HepG2 (cell line): ENCODE results near the gene GLIS2. TPM values are rescaled to one million over a fixed set of nuclear protein-coding genes. Genes with fewer than 3 reads are reported as not detected.

Source experiments
- ATF3 ChIP-seq: sonication (generic); formaldehyde crosslinking; IDR thresholded peaks from 2 replicates; pipeline ENCODE4 v1.4.0; 2020; ENCODE audit warnings: missing genetic modification reagents
- ATF7-NPFF ChIP-seq: sonication (generic); formaldehyde crosslinking; IDR thresholded peaks from 2 replicates; pipeline ENCODE4 v1.8.1; 2023; ENCODE audit warnings: mild to moderate bottlenecking, low read depth, missing genetic modification reagents, moderate library complexity
- CHCHD3 ChIP-seq: sonication (generic); formaldehyde crosslinking; IDR thresholded peaks from 2 replicates; pipeline ENCODE4 v1.8.0; 2022; ENCODE audit warnings: mild to moderate bottlenecking, missing genetic modification reagents, moderate library complexity
- GTF2F1 ChIP-seq: fragments of 150-350 bp; IDR thresholded peaks from 2 replicates; pipeline ENCODE4 v1.6.1; 2014; ENCODE audit warnings: low read length
- NCOR1 ChIP-seq: fragments of 200-600 bp; sonication (generic); IDR thresholded peaks from 2 replicates; pipeline ENCODE4 v1.7.0; 2017; ENCODE audit warnings: antibody characterized with exemption, low read length, borderline replicate concordance
- NFYB ChIP-seq: sonication (generic); formaldehyde crosslinking; IDR thresholded peaks from 2 replicates; pipeline ENCODE4 v1.4.0; 2020; ENCODE audit warnings: missing genetic modification reagents
- NONO ChIP-seq, 2 experiments: fragments of 450-650 bp in 1 of 2; sonication (generic) in 1 of 2; formaldehyde crosslinking in 1 of 2; IDR thresholded peaks in 1 of 2; conservative IDR thresholded peaks in 1 of 2; 2 replicates each; pipeline versions ENCODE4 v1.6.1 to v1.8.0; 2017 to 2022; ENCODE audit warnings: mild to moderate bottlenecking in 1 of 2, missing genetic modification reagents in 1 of 2, moderate library complexity in 1 of 2
- NR0B2 ChIP-seq: sonication (generic); formaldehyde crosslinking; IDR thresholded peaks from 2 replicates; pipeline ENCODE4 v1.4.0; 2020; ENCODE audit warnings: mild to moderate bottlenecking, missing genetic modification reagents
- POGZ ChIP-seq: sonication (generic); formaldehyde crosslinking; IDR thresholded peaks from 2 replicates; pipeline ENCODE4 v1.4.0; 2020; ENCODE audit warnings: mild to moderate bottlenecking, missing genetic modification reagents
- RFXAP ChIP-seq: sonication (generic); formaldehyde crosslinking; IDR thresholded peaks from 2 replicates; pipeline ENCODE4 v1.4.0; 2020; ENCODE audit warnings: missing genetic modification reagents, borderline replicate concordance
- SMAD3 ChIP-seq: sonication (generic); formaldehyde crosslinking; IDR thresholded peaks from 2 replicates; pipeline ENCODE4 v1.4.0; 2020; ENCODE audit warnings: missing genetic modification reagents
- TBX2 ChIP-seq: sonication (generic); formaldehyde crosslinking; IDR thresholded peaks from 2 replicates; pipeline ENCODE4 v1.5.0; 2020; ENCODE audit warnings: missing genetic modification reagents, mild to moderate bottlenecking, borderline replicate concordance
- ZNF331 ChIP-seq: sonication (generic); formaldehyde crosslinking; IDR thresholded peaks from 2 replicates; pipeline ENCODE4 v1.4.0; 2020; ENCODE audit warnings: missing genetic modification reagents
- ZNF414 ChIP-seq: sonication (generic); formaldehyde crosslinking; IDR thresholded peaks from 2 replicates; pipeline ENCODE4 v1.5.0; 2020; ENCODE audit warnings: missing genetic modification reagents
- ZNF468 ChIP-seq: sonication (generic); formaldehyde crosslinking; IDR thresholded peaks from 2 replicates; pipeline ENCODE4 v1.8.0; 2022; ENCODE audit warnings: mild to moderate bottlenecking, moderate library complexity, missing genetic modification reagents
- ZNF563 ChIP-seq: sonication (generic); formaldehyde crosslinking; IDR thresholded peaks from 2 replicates; pipeline ENCODE4 v1.8.0; 2022; ENCODE audit warnings: mild to moderate bottlenecking, moderate library complexity, missing genetic modification reagents
- ZSCAN25 ChIP-seq: sonication (generic); formaldehyde crosslinking; IDR thresholded peaks from 2 replicates; pipeline ENCODE4 v1.8.0; 2022; ENCODE audit warnings: mild to moderate bottlenecking, missing genetic modification reagents
- polyA plus RNA-seq, 8 experiments: library from polyadenylated mRNA; depleted of rRNA in 3 of 8; stranded (reverse) in 7 of 8; unstranded in 1 of 8; fragments of >200 nt; fragmentation: Illumina TruSeq in 4 of 8; extraction: Trizol in 4 of 8; gene quantifications; 2 replicates each; pipeline versions ENCODE4 v1.2.1 to v1.2.3, GENCODE V29; 2011 to 2016; ENCODE audit warnings: low read depth in 4 of 8, missing spikeins in 1 of 8, mixed read lengths in 1 of 8; ENCODE audit not compliant: insufficient read depth in 1 of 8
- total RNA-seq, 5 experiments: library from RNA; depleted of rRNA; stranded (reverse); fragments of >200 nt; fragmentation: Illumina TruSeq; extraction: Trizol; gene quantifications; 2 replicates each; pipeline ENCODE4 v1.2.3, GENCODE V29; 2016; ENCODE audit warnings: low read depth in 1 of 5
- TF ChIP-seq, protein P1 (sequence below): sonication (generic); IDR thresholded peaks from 2 replicates; pipeline ENCODE4 v1.6.1; 2016; ENCODE audit warnings: low read depth, borderline replicate concordance
- TF ChIP-seq, protein P2 (sequence below): sonication (generic); formaldehyde crosslinking; IDR thresholded peaks from 2 replicates; pipeline ENCODE4 v1.5.1; 2020; ENCODE audit warnings: missing genetic modification reagents, mild to moderate bottlenecking, borderline replicate concordance
- TF ChIP-seq, protein P3 (sequence below): sonication (generic); formaldehyde crosslinking; IDR thresholded peaks from 2 replicates; pipeline ENCODE4 v1.5.0; 2020; ENCODE audit warnings: missing genetic modification reagents
- TF ChIP-seq, protein P4 (sequence below): IDR thresholded peaks from 2 replicates; pipeline ENCODE4 v1.6.1; 2016; ENCODE audit warnings: low read depth, control low read depth

The GLIS2 gene
- total and polyA plus RNA-seq, 2 of the 13 experiments (the other 11 are each of a cell fraction or from before 2014, with no cell fraction given), result 0.28 to 0.29 TPM

GRCh38 chr16:4371357-4372000, 55.6 kb downstream of the GLIS2 start, which contains the start of gene VASN (continued):
- TF ChIP-seq ATF3 (CRISPR knock-in tag), result 0 out of 2 replicates have a peak, but pooled peaks have one; percentile 28
- peak; percentile 66 for TF ChIP-seq NFYB
- peak; percentile 81; the same call in 1 of the 2 replicates for TF ChIP-seq ZNF331 (CRISPR knock-in tag)
- TF ChIP-seq SMAD3 (CRISPR knock-in tag), result 0 out of 2 replicates have a peak, but pooled peaks have one; percentile 25
- TF ChIP-seq NONO (IDR thresholded peaks at IDR 0.05), result no peak
- peak; percentile 54; the same call in 1 of the 2 replicates for TF ChIP-seq NONO (CRISPR knock-in tag; conservative IDR thresholded peaks at IDR 0.05)
- TF ChIP-seq, protein P1, sequence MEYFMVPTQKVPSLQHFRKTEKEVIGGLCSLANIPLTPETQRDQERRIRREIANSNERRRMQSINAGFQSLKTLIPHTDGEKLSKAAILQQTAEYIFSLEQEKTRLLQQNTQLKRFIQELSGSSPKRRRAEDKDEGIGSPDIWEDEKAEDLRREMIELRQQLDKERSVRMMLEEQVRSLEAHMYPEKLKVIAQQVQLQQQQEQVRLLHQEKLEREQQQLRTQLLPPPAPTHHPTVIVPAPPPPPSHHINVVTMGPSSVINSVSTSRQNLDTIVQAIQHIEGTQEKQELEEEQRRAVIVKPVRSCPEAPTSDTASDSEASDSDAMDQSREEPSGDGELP, result peak; percentile 30; the same call in 1 of the 2 replicates
- TF ChIP-seq NR0B2 (CRISPR knock-in tag), result peak; percentile 79; the same call in 1 of the 2 replicates
- peak; percentile 69 for TF ChIP-seq ZNF563 (CRISPR knock-in tag)
- 0 out of 2 replicates have a peak, but pooled peaks have one; percentile 36 for TF ChIP-seq ZNF468 (CRISPR knock-in tag)
- TF ChIP-seq NCOR1, result no peak
- TF ChIP-seq ZNF414 (CRISPR knock-in tag), result no peak
- TF ChIP-seq TBX2 (CRISPR knock-in tag), result 0 out of 2 replicates have a peak, but pooled peaks have one; percentile 6
- peak; percentile 51; the same call in 1 of the 2 replicates for TF ChIP-seq RFXAP (CRISPR knock-in tag)
- TF ChIP-seq ZSCAN25 (CRISPR knock-in tag), result 0 out of 2 replicates have a peak, but pooled peaks have one; percentile 37
- TF ChIP-seq, protein P2, sequence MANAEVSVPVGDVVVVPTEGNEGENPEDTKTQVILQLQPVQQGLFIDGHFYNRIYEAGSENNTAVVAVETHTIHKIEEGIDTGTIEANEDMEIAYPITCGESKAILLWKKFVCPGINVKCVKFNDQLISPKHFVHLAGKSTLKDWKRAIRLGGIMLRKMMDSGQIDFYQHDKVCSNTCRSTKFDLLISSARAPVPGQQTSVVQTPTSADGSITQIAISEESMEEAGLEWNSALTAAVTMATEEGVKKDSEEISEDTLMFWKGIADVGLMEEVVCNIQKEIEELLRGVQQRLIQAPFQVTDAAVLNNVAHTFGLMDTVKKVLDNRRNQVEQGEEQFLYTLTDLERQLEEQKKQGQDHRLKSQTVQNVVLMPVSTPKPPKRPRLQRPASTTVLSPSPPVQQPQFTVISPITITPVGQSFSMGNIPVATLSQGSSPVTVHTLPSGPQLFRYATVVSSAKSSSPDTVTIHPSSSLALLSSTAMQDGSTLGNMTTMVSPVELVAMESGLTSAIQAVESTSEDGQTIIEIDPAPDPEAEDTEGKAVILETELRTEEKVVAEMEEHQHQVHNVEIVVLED (CRISPR knock-in tag), result no peak
- peak; percentile 55; the same call in 1 of the 2 replicates for TF ChIP-seq CHCHD3
- TF ChIP-seq POGZ (CRISPR knock-in tag), result peak; percentile 64; the same call in 1 of the 2 replicates
- TF ChIP-seq GTF2F1, result no peak
- TF ChIP-seq, protein P3, sequence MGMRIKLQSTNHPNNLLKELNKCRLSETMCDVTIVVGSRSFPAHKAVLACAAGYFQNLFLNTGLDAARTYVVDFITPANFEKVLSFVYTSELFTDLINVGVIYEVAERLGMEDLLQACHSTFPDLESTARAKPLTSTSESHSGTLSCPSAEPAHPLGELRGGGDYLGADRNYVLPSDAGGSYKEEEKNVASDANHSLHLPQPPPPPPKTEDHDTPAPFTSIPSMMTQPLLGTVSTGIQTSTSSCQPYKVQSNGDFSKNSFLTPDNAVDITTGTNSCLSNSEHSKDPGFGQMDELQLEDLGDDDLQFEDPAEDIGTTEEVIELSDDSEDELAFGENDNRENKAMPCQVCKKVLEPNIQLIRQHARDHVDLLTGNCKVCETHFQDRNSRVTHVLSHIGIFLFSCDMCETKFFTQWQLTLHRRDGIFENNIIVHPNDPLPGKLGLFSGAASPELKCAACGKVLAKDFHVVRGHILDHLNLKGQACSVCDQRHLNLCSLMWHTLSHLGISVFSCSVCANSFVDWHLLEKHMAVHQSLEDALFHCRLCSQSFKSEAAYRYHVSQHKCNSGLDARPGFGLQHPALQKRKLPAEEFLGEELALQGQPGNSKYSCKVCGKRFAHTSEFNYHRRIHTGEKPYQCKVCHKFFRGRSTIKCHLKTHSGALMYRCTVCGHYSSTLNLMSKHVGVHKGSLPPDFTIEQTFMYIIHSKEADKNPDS (CRISPR knock-in tag), result no peak
- TF ChIP-seq, protein P4, sequence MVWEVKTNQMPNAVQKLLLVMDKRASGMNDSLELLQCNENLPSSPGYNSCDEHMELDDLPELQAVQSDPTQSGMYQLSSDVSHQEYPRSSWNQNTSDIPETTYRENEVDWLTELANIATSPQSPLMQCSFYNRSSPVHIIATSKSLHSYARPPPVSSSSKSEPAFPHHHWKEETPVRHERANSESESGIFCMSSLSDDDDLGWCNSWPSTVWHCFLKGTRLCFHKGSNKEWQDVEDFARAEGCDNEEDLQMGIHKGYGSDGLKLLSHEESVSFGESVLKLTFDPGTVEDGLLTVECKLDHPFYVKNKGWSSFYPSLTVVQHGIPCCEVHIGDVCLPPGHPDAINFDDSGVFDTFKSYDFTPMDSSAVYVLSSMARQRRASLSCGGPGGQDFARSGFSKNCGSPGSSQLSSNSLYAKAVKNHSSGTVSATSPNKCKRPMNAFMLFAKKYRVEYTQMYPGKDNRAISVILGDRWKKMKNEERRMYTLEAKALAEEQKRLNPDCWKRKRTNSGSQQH (CRISPR knock-in tag), result peak; percentile 67; the same call in 1 of the 2 replicates
- peak; percentile 88 for TF ChIP-seq ATF7-NPFF (CRISPR knock-in tag)
